ENCODE data around the gene ZDHHC24.

GRCh38 chr11:66479394-66480116 lies 66.3 kb downstream of the ZDHHC24 start:
- TF ChIP-seq TCF4 (CRISPR knock-in tag; IDR thresholded peaks at IDR 0.05; ENCODE audit: borderline replicate concordance) (no peak), ZFP30 (CRISPR knock-in tag; IDR thresholded peaks at IDR 0.05) (no peak), GLIS3 (CRISPR knock-in tag; IDR thresholded peaks at IDR 0.05) (no peak), TOX (CRISPR knock-in tag; IDR thresholded peaks at IDR 0.05; ENCODE audit: borderline replicate concordance) (no peak), OSR1 (CRISPR knock-in tag; IDR thresholded peaks at IDR 0.05) (no peak)

All from SK-N-SH treated with all-trans-retinoic acid at 6 μM for 48 hours (cell line).